ENCODE data around the gene OR4N5.
"Not testable (repeated sequence)": the region's sequence is repeated elsewhere in the genome, so short reads cannot be mapped to it uniquely, and the experiment has no call there.

OR4N5 gene, protein sequence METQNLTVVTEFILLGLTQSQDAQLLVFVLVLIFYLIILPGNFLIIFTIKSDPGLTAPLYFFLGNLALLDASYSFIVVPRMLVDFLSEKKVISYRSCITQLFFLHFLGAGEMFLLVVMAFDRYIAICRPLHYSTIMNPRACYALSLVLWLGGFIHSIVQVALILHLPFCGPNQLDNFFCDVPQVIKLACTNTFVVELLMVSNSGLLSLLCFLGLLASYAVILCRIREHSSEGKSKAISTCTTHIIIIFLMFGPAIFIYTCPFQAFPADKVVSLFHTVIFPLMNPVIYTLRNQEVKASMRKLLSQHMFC

DNA sequence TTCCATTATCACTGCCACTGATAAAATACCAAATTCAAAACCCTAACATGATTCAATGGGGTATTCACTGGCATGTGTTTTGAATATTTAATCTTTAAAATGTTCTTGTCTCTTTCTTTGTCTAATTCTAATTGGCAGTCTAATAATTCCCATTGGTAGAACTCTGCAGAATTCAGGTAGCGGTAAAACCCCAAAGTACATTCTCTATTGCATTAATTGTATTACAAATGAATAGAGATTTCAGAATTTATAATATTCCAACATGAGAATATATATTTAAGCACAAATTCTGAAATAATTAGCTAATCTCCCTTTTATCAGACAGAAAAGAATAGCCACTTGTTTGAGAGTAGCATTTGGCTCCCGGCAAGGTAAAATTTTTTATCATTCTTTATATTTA lies at the start of gene OR4N5:
Gene OR4N5, plus strand, starts transcription at position 301 of the 400 bp plus-strand sequence. CDS start 4,916 bp downstream, outside the sequence.
- H3K27ac ChIP-seq (ENCODE audit: low read length), result no peak within 1 kb of the TSS
- no peaks in the 10 kb centered on the region for H3K27me3 ChIP-seq (ENCODE audit: control insufficient read depth, insufficient read depth, low read length)
- no peak within 1 kb of the TSS for H3K4me3 ChIP-seq (ENCODE audit: low read length)
- H3K36me3 ChIP-seq (ENCODE audit: control insufficient read depth, insufficient read depth, low read length), result no peaks in the 10 kb centered on the region
- H3K9me3 ChIP-seq (ENCODE audit: control insufficient read depth, insufficient read depth, low read length), result peaks cover 3% of the 10 kb centered on the region
- no peak for DNase-seq (ENCODE audit: low read depth, low spot score)
- WGBS (ENCODE audit: insufficient coverage, insufficient read length), result no CpG with 5 or more reads among the region's 2 CpGs
- H3K4me1 ChIP-seq (ENCODE audit: control insufficient read depth, insufficient read depth, low read length), result no peaks in the 10 kb centered on the region

- no peak overlapping the region for H3K4me3 ChIP-seq (ENCODE audit: low read length)
- no peak for DNase-seq (ENCODE audit: low read depth, low spot score)
- no CpG with 5 or more reads among the region's 4 CpGs for WGBS (ENCODE audit: insufficient coverage, insufficient read length)
- H3K36me3 ChIP-seq (ENCODE audit: control insufficient read depth, insufficient read depth, low read length), result no peaks in the 10 kb centered on the region
- no peaks in the 10 kb centered on the region; the same call in 1 of the 2 replicates for H3K27me3 ChIP-seq (ENCODE audit: control insufficient read depth, insufficient read depth, low read length)
- no peak overlapping the region for H3K27ac ChIP-seq (ENCODE audit: low read length)
- peaks cover 3% of the 10 kb centered on the region for H3K9me3 ChIP-seq (ENCODE audit: control insufficient read depth, insufficient read depth, low read length)
- no peaks in the 10 kb centered on the region for H3K4me1 ChIP-seq (ENCODE audit: control insufficient read depth, insufficient read depth, low read length)
These were observed 46.6 kb upstream of the OR4N5 start for GRCh38 chr14:20092050-20092449.

DNA sequence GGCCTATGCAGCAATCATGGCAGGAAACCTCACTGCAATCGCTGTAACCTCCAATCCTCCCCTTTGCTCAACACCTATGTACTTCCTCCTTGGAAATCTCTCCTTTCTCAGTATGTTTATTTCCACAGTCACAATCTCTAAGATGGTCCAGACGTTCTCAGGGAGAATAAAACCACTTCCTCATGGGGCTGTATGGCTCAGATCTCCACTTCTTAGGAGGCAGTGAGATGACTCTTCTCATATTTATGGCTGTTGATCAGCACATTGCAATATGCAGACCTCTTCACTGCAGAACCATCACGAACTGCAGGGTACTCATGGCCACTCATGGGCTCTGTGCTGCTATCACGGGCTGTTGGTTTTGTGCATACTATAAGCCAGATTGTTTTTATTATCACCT lies 45.2 kb upstream of the OR4N5 start:
- WGBS (ENCODE audit: insufficient coverage, insufficient read length), result no CpG with 5 or more reads among the region's 4 CpGs

GRCh38 chr14:20098926-20099770 lies 39.5 kb upstream of the OR4N5 start:
- WGBS (ENCODE audit: insufficient coverage, insufficient read length), result no CpG with 5 or more reads among the region's 32 CpGs
- not testable (repeated sequence) for DNase-seq (ENCODE audit: low read depth, low spot score); H3K27ac ChIP-seq (ENCODE audit: low read length); H3K4me1 ChIP-seq (ENCODE audit: control insufficient read depth, insufficient read depth, low read length); H3K9me3 ChIP-seq (ENCODE audit: control insufficient read depth, insufficient read depth, low read length); H3K36me3 ChIP-seq (ENCODE audit: control insufficient read depth, insufficient read depth, low read length); H3K27me3 ChIP-seq (ENCODE audit: control insufficient read depth, insufficient read depth, low read length); H3K4me3 ChIP-seq (ENCODE audit: low read length)

More for the DNA sequence above, 45.2 kb upstream of the OR4N5 start:
- Histone ChIP-seq H3K4me3 (ENCODE audit: low read length) (no peak overlapping the region), H3K27me3 (ENCODE audit: control insufficient read depth, insufficient read depth, low read length) (no peaks in the 10 kb centered on the region; the same call in 1 of the 2 replicates), H3K9me3 (ENCODE audit: control insufficient read depth, insufficient read depth, low read length) (peaks cover 3% of the 10 kb centered on the region), H3K4me1 (ENCODE audit: control insufficient read depth, insufficient read depth, low read length) (no peaks in the 10 kb centered on the region), H3K36me3 (ENCODE audit: control insufficient read depth, insufficient read depth, low read length) (no peaks in the 10 kb centered on the region), H3K27ac (ENCODE audit: low read length) (no peak overlapping the region)
- DNase-seq (ENCODE audit: low read depth, low spot score), result no peak

DNA sequence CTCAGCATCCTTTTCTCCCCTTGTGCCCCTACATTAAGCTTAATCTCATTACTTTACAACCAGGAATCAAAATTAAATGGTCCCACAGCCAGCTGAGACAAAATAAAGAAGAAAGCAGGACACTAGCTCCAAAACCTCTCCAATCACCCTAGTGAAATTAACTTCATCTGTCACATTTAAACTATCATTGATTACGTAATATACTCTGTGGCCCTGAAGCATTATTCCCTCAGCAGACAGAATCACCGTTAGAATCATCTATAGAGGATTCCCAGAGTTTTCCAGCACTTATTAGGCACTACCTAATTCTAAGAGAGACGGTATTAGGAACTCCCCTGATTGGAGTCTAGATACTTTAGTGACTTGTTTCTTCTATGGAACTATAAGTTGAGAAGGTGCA lies 28.2 kb upstream of the OR4N5 start, which contains the start of gene OR4K17:
Gene OR4K17, plus strand, starts transcription at position 302 of the 400 bp plus-strand sequence. CDS start 6,761 bp downstream, outside the sequence.
- Histone ChIP-seq H3K4me3 (ENCODE audit: low read length) (no peak within 1 kb of the TSS), H3K9me3 (ENCODE audit: control insufficient read depth, insufficient read depth, low read length) (peaks cover 2% of the 10 kb centered on the region), H3K36me3 (ENCODE audit: control insufficient read depth, insufficient read depth, low read length) (no peaks in the 10 kb centered on the region), H3K27me3 (ENCODE audit: control insufficient read depth, insufficient read depth, low read length) (no peaks in the 10 kb centered on the region), H3K4me1 (ENCODE audit: control insufficient read depth, insufficient read depth, low read length) (no peaks in the 10 kb centered on the region), H3K27ac (ENCODE audit: low read length) (no peak within 1 kb of the TSS)
- no peak for DNase-seq (ENCODE audit: low read depth, low spot score)
- no CpG with 5 or more reads among the region's 3 CpGs for WGBS (ENCODE audit: insufficient coverage, insufficient read length)

GRCh38 chr14:20112321-20112720 lies 26.3 kb upstream of the OR4N5 start:
- no peak overlapping the region for H3K27ac ChIP-seq (ENCODE audit: low read length)
- no CpG with 5 or more reads among the region's 3 CpGs for WGBS (ENCODE audit: insufficient coverage, insufficient read length)
- no peaks in the 10 kb centered on the region for H3K36me3 ChIP-seq (ENCODE audit: control insufficient read depth, insufficient read depth, low read length)
- H3K4me1 ChIP-seq (ENCODE audit: control insufficient read depth, insufficient read depth, low read length), result no peaks in the 10 kb centered on the region
- DNase-seq (ENCODE audit: low read depth, low spot score), result no peak
- no peaks in the 10 kb centered on the region for H3K27me3 ChIP-seq (ENCODE audit: control insufficient read depth, insufficient read depth, low read length)
- peaks cover 3% of the 10 kb centered on the region for H3K9me3 ChIP-seq (ENCODE audit: control insufficient read depth, insufficient read depth, low read length)
- no peak overlapping the region for H3K4me3 ChIP-seq (ENCODE audit: low read length)

DNA sequence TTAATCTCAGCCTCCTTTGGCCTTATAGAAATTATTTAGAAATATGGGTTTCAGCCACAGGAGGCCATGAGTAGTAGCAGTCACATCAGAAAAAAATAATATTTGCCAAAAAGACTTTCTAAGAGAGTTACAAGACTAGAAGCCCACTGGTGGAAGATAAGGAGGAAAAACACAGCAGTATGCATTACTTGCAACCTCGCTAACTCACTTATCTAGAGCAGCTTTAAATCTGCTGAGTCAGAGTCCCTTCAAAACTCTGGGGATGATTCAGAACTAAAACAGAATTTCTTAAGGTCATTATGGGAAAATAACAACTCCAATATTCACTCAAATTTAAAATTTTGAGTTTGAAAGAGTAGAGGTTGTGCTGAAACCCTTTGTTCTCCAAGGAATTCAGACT lies 21.9 kb upstream of the OR4N5 start:
- WGBS (ENCODE audit: insufficient coverage, insufficient read length), result no CpG with 5 or more reads among the region's 1 CpG
- DNase-seq (ENCODE audit: low read depth, low spot score), result no peak
- H3K27ac ChIP-seq (ENCODE audit: low read length), result no peak overlapping the region

GRCh38 chr14:20118795-20119194 lies 19.8 kb upstream of the OR4N5 start:
- Histone ChIP-seq H3K27me3 (ENCODE audit: control insufficient read depth, insufficient read depth, low read length) (no peaks in the 10 kb centered on the region), H3K9me3 (ENCODE audit: control insufficient read depth, insufficient read depth, low read length) (peaks cover 4% of the 10 kb centered on the region; the same call in 1 of the 2 replicates), H3K4me1 (ENCODE audit: control insufficient read depth, insufficient read depth, low read length) (no peaks in the 10 kb centered on the region), H3K36me3 (ENCODE audit: control insufficient read depth, insufficient read depth, low read length) (no peaks in the 10 kb centered on the region), H3K4me3 (ENCODE audit: low read length) (no peak overlapping the region), H3K27ac (ENCODE audit: low read length) (no peak overlapping the region)
- no peak for DNase-seq (ENCODE audit: low read depth, low spot score)
- no CpG with 5 or more reads among the region's 5 CpGs for WGBS (ENCODE audit: insufficient coverage, insufficient read length)

More for the DNA sequence above, 21.9 kb upstream of the OR4N5 start:
- Histone ChIP-seq H3K36me3 (ENCODE audit: control insufficient read depth, insufficient read depth, low read length) (no peaks in the 10 kb centered on the region), H3K4me1 (ENCODE audit: control insufficient read depth, insufficient read depth, low read length) (no peaks in the 10 kb centered on the region), H3K9me3 (ENCODE audit: control insufficient read depth, insufficient read depth, low read length) (peaks cover 6% of the 10 kb centered on the region), H3K4me3 (ENCODE audit: low read length) (no peak overlapping the region), H3K27me3 (ENCODE audit: control insufficient read depth, insufficient read depth, low read length) (no peaks in the 10 kb centered on the region)

GRCh38 chr14:20143911-20144310 lies 5.3 kb downstream of the OR4N5 start:
- peaks cover 6% of the 10 kb centered on the region; the same call in 1 of the 2 replicates for H3K9me3 ChIP-seq (ENCODE audit: control insufficient read depth, insufficient read depth, low read length)
- DNase-seq (ENCODE audit: low read depth, low spot score), result no peak
- no peak overlapping the region for H3K27ac ChIP-seq (ENCODE audit: low read length)
- H3K27me3 ChIP-seq (ENCODE audit: control insufficient read depth, insufficient read depth, low read length), result no peaks in the 10 kb centered on the region
- no CpG with 5 or more reads among the region's 7 CpGs for WGBS (ENCODE audit: insufficient coverage, insufficient read length)
- no peak overlapping the region for H3K4me3 ChIP-seq (ENCODE audit: low read length)
- no peaks in the 10 kb centered on the region for H3K4me1 ChIP-seq (ENCODE audit: control insufficient read depth, insufficient read depth, low read length)
- H3K36me3 ChIP-seq (ENCODE audit: control insufficient read depth, insufficient read depth, low read length), result no peaks in the 10 kb centered on the region

- no CpG with 5 or more reads among the region's 1 CpG for WGBS (ENCODE audit: insufficient coverage, insufficient read length)
- Histone ChIP-seq H3K4me3 (ENCODE audit: low read length) (no peak overlapping the region), H3K4me1 (ENCODE audit: control insufficient read depth, insufficient read depth, low read length) (no peaks in the 10 kb centered on the region), H3K36me3 (ENCODE audit: control insufficient read depth, insufficient read depth, low read length) (no peaks in the 10 kb centered on the region), H3K27ac (ENCODE audit: low read length) (no peak overlapping the region), H3K27me3 (ENCODE audit: control insufficient read depth, insufficient read depth, low read length) (no peaks in the 10 kb centered on the region), H3K9me3 (ENCODE audit: control insufficient read depth, insufficient read depth, low read length) (peaks cover 8% of the 10 kb centered on the region; the same call in 1 of the 2 replicates)
- no peak for DNase-seq (ENCODE audit: low read depth, low spot score)
These were observed 6.2 kb downstream of the OR4N5 start for GRCh38 chr14:20144820-20145219.
